Subcutaneous abdominal adipose tissue (tissue), 5 donors: Measurements from ENCODE around the gene TEX10.

Experiments
- H3K27ac ChIP-seq: one replicate; pipeline ENCODE4 v1.7.0; 2013; ENCODE audit warnings: low read depth, mild to moderate bottlenecking, inconsistent platforms, low read length, moderate library complexity
- H3K27me3 ChIP-seq, 5 donors: one replicate each; pipeline ENCODE4 v1.7.0; 2013; ENCODE audit warnings: low read length in 5 of 5, inconsistent platforms in 1 of 5; ENCODE audit not compliant: control insufficient read depth in 5 of 5, insufficient read depth in 4 of 5
- H3K36me3 ChIP-seq, 5 donors: one replicate each; pipeline ENCODE4 v1.7.0; 2013; ENCODE audit warnings: low read length in 5 of 5; ENCODE audit not compliant: control insufficient read depth in 5 of 5, insufficient read depth in 5 of 5
- H3K4me1 ChIP-seq, 5 donors: one replicate each; pipeline ENCODE4 v1.7.0; 2013; ENCODE audit warnings: low read length in 5 of 5, mild to moderate bottlenecking in 3 of 5, moderate library complexity in 1 of 5; ENCODE audit not compliant: control insufficient read depth in 5 of 5, insufficient read depth in 5 of 5
- H3K4me3 ChIP-seq, 5 donors: one replicate each; pipeline ENCODE4 v1.7.0; 2013; ENCODE audit warnings: low read length in 5 of 5, low read depth in 1 of 5
- H3K9ac ChIP-seq, 5 donors: one replicate each; pipeline ENCODE4 v1.7.0; 2013; ENCODE audit warnings: low read length in 5 of 5, mild to moderate bottlenecking in 4 of 5, moderate library complexity in 3 of 5
- H3K9me3 ChIP-seq, 5 donors: one replicate each; pipeline ENCODE4 v1.7.0; 2013; ENCODE audit warnings: low read length in 5 of 5; ENCODE audit not compliant: control insufficient read depth in 5 of 5
- donor health status: healthy.
- donor health status: healthy.
- donor health status: healthy.
- donor health status: healthy.
- donor health status: healthy.

Gene TEX10

GRCh38 chr9:100292414-100292813 is 60.3 kb downstream of the TEX10 start:
- no peaks in the 10 kb centered on the region for H3K4me1 ChIP-seq
- no peak overlapping the region for H3K4me3 ChIP-seq
- peaks cover 42 to 85% (median 67%) of the 10 kb centered on the region in 5 donors for H3K36me3 ChIP-seq
- no peak overlapping the region for H3K9ac ChIP-seq
- H3K9me3 ChIP-seq, result peaks cover 0 to 5% (median 3%) of the 10 kb centered on the region in 5 donors
- no peaks in the 10 kb centered on the region for H3K27me3 ChIP-seq
- no peak overlapping the region for H3K27ac ChIP-seq

DNA sequence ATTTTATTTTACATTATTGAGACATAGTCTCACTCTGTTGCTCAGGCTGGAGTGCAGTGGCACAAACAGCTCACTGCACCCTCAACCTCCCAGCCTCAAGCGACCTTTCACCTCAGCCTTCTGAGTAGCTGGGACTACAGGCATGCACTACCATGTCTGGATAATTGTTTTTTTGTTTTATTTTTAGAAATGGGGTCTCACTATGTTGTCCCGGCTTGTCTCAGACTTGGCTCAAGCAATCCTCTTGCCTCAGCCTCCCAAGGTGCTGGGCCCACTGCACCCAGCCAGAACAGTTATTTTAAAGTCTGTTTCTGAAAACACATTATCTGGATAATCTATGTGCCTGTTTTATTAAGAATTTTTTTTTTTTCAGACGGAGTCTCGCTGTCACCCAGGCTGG is 62.0 kb downstream of the TEX10 start:
- no peaks in the 10 kb centered on the region for H3K27me3 ChIP-seq
- peaks cover 40 to 82% (median 60%) of the 10 kb centered on the region in 5 donors for H3K36me3 ChIP-seq
- no peak overlapping the region for H3K27ac ChIP-seq
- no peak overlapping the region for H3K9ac ChIP-seq
- peaks cover 0 to 6% (median 3%) of the 10 kb centered on the region in 5 donors for H3K9me3 ChIP-seq
- no peak overlapping the region for H3K4me3 ChIP-seq
- no peaks in the 10 kb centered on the region for H3K4me1 ChIP-seq

DNA sequence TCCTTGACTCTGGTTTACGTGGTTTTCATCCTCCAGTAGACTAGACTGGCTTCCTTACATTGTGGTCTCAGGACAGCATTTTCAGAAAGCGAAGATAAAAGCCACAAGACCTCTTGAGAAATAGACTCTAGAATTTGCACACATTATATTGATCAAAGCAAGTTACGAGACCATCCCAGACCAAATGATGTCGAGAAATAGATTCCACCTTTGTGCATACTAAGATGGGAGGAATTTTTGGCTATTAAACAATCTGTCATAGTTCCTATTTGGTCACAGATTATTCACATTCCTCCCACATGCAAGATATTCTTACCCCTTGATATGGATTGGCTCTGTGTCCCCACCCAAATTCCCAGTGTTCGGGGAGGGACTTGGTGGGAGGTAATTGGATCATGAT is 65.6 kb downstream of the TEX10 start:
- no peak overlapping the region for H3K27ac ChIP-seq
- H3K36me3 ChIP-seq, result peaks cover 33 to 79% (median 48%) of the 10 kb centered on the region in 5 donors
- H3K9ac ChIP-seq, result no peak overlapping the region
- no peaks in the 10 kb centered on the region for H3K4me1 ChIP-seq
- no peak overlapping the region for H3K4me3 ChIP-seq
- no peaks in the 10 kb centered on the region for H3K27me3 ChIP-seq
- H3K9me3 ChIP-seq, result peaks cover 0 to 12% (median 6%) of the 10 kb centered on the region in 5 donors

GRCh38 chr9:100286257-100286656 is 66.5 kb downstream of the TEX10 start:
- H3K27ac ChIP-seq, result no peak overlapping the region
- H3K27me3 ChIP-seq, result no peaks in the 10 kb centered on the region
- no peak overlapping the region for H3K9ac ChIP-seq
- H3K4me1 ChIP-seq, result no peaks in the 10 kb centered on the region
- peaks cover 0 to 12% (median 6%) of the 10 kb centered on the region in 5 donors for H3K9me3 ChIP-seq
- H3K4me3 ChIP-seq, result no peak overlapping the region
- H3K36me3 ChIP-seq, result peaks cover 30 to 77% (median 48%) of the 10 kb centered on the region in 5 donors

DNA sequence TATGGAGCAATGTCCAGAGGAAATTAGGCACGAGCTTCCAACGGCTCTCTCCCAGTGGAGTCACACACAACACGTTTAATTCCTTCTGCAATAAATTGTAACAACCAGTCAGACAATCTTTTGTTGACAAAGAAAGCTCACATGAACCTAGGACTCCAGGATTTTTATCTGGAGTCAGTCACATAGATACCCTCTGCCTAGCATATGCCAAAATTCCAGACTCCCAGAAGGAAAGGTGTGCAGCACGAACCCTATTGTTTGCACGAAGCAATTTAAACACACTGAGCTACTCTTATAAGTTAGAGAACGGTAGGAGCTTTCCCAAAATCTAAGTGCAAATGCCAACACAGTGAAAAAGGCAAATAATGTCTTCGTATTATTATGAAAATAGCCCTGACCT is 67.1 kb downstream of the TEX10 start:
- no peak overlapping the region for H3K9ac ChIP-seq
- no peak overlapping the region for H3K4me3 ChIP-seq
- H3K27me3 ChIP-seq, result no peaks in the 10 kb centered on the region
- H3K9me3 ChIP-seq, result peaks cover 0 to 12% (median 6%) of the 10 kb centered on the region in 5 donors
- peaks cover 28 to 72% (median 47%) of the 10 kb centered on the region in 5 donors for H3K36me3 ChIP-seq
- no peaks in the 10 kb centered on the region for H3K4me1 ChIP-seq
- H3K27ac ChIP-seq, result no peak overlapping the region

DNA sequence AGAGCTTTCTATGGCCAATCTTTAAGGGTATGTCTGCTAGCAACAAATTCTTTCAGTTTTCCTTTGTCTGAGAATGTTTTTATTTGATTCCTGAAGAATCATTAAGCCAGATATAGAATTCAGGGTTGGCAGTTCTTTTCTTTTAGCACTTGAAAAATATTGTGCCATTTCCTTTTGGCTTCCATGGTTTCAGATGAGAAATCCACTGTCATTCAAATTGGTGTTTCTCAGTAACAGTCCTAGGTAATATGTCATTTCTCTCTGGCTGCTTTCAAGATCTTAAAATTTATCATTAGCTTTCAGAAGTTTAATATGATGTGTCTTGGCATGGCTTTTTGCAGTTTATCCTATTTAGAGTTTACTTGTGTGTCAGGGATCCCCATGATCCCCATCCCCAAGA is 67.7 kb downstream of the TEX10 start:
- Histone ChIP-seq H3K27ac (no peak overlapping the region), H3K27me3 (no peaks in the 10 kb centered on the region), H3K36me3 (peaks cover 26 to 69% (median 46%) of the 10 kb centered on the region in 5 donors), H3K9me3 (peaks cover 0 to 12% (median 6%) of the 10 kb centered on the region in 5 donors), H3K4me3 (no peak overlapping the region), H3K9ac (no peak overlapping the region), H3K4me1 (no peaks in the 10 kb centered on the region)

DNA sequence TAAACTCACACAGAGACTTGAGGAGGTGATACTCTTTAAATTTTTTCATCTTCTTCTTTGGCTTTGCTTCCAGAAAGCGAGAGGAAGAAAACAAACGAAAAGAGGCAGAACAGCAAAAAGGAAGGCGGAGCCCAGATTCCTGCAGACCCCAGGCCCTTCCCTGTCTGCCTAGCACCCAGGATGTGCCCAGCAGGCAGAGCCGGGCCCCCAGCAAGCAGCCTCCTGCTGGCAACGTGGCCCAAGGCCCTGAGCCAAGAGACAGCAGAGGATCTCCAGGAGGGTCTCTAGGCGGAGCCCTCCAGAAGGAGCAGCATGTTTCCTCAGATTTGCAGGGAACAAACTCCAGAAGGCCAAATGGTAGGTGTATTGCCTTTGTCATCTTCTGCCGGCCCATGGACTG is 68.5 kb downstream of the TEX10 start:
- H3K9ac ChIP-seq, result no peak overlapping the region
- peaks cover 0 to 12% (median 6%) of the 10 kb centered on the region in 5 donors for H3K9me3 ChIP-seq
- H3K27me3 ChIP-seq, result no peaks in the 10 kb centered on the region
- peaks cover 26 to 65% (median 44%) of the 10 kb centered on the region in 5 donors for H3K36me3 ChIP-seq
- no peaks in the 10 kb centered on the region for H3K4me1 ChIP-seq
- H3K4me3 ChIP-seq, result no peak overlapping the region
- no peak overlapping the region for H3K27ac ChIP-seq

GRCh38 chr9:100282388-100282719 is 70.4 kb downstream of the TEX10 start:
- Histone ChIP-seq H3K9me3 (peaks cover 0 to 7% (median 4%) of the 10 kb centered on the region in 5 donors), H3K4me1 (no peaks in the 10 kb centered on the region), H3K4me3 (no peak overlapping the region), H3K27me3 (no peaks in the 10 kb centered on the region), H3K27ac (no peak overlapping the region), H3K36me3 (peaks cover 20 to 55% (median 32%) of the 10 kb centered on the region in 5 donors), H3K9ac (no peak overlapping the region)

DNA sequence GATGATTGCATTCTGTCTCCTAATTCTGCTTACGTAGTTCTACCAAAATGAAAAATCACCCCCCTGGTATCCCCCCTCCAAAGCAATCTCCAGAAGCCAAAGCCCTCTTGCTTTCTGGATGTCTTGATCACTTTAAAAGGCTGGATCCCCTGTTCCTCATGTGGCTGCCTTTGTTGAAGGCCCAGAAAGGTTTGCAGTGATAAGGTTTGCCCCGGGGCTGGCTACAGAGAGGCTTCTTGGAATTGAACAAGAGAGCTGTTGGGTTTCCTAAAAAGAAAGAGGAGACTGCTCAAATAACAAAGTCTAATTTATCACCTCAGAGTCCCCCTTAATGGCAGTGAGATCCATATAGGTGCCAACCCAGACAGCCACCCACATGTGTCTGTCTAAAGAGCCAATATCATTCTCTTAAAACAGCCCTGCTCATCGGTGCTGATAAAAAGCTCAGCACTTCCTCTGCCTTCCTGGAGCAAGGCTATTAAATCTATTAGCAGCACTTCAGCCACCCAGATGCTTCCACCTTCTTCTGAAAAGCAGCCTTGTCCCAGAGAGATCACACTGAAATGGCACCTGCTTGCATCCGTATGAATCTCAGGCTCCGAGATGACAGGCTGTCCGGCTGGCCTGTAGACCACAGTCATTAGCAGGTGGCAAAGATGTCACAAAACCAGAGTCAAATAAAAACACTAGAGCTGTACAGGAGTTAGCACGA is 70.9 kb downstream of the TEX10 start:
- no peak overlapping the region for H3K27ac ChIP-seq
- no peaks in the 10 kb centered on the region for H3K27me3 ChIP-seq
- H3K4me1 ChIP-seq, result no peaks in the 10 kb centered on the region
- H3K4me3 ChIP-seq, result no peak overlapping the region
- H3K9ac ChIP-seq, result no peak overlapping the region
- H3K36me3 ChIP-seq, result peaks cover 18 to 50% (median 29%) of the 10 kb centered on the region in 5 donors
- peaks cover 0 to 7% (median 4%) of the 10 kb centered on the region in 5 donors for H3K9me3 ChIP-seq

- H3K4me1 ChIP-seq, result no peaks in the 10 kb centered on the region
- peaks cover 0 to 7% (median 4%) of the 10 kb centered on the region in 5 donors for H3K9me3 ChIP-seq
- H3K4me3 ChIP-seq, result no peak overlapping the region
- no peaks in the 10 kb centered on the region for H3K27me3 ChIP-seq
- H3K36me3 ChIP-seq, result peaks cover 18 to 44% (median 28%) of the 10 kb centered on the region in 5 donors
- H3K9ac ChIP-seq, result no peak overlapping the region
- no peak overlapping the region for H3K27ac ChIP-seq
Observed at GRCh38 chr9:100281066-100281465, 71.7 kb downstream of the TEX10 start.
